ENCODE data around the gene PLPPR3. TPM values are rescaled to one million over a fixed set of nuclear protein-coding genes. Genes with fewer than 3 reads are reported as not detected.

The PLPPR3 gene
- total and polyA plus RNA-seq, 5 donors from 2014 or later = not detected

DNA sequence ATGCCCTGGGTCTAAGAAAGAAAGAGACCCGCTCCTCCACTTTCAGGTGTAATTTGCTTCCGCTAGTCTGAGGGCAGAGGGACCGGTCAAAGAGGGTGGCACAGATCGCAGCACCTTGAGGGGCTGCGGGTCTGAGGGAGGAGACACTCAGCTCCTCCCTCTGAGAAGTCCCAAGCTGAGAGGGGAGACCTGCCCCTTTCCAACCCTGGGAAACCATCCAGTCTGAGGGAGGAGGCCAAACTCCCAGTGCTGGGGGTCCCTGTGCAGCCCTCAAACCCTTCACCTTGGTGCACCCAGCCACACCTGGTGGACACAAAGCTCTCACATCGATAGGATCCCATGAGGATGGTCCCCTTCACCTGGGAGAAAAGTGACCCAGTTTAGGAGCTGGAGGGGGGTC lies 57.9 kb downstream of the PLPPR3 start:
- H3K27me3 Mint-ChIP-seq = peaks cover 4% of the 10 kb centered on the region
- no peak overlapping the region for H3K4me3 Mint-ChIP-seq
- no peaks in the 10 kb centered on the region for H3K4me1 ChIP-seq (ENCODE audit: control insufficient read depth, insufficient read depth, low read length, poor library complexity, severe bottlenecking)
- no peaks in the 10 kb centered on the region for H3K4me1 Mint-ChIP-seq
- ATAC-seq (ENCODE audit: low read depth in 2 of 2) = no peak
- H3K36me3 Mint-ChIP-seq = no peaks in the 10 kb centered on the region
- no peaks in the 10 kb centered on the region for H3K27me3 ChIP-seq (ENCODE audit: control insufficient read depth, insufficient read depth, low read length)
- H3K36me3 ChIP-seq (ENCODE audit: control insufficient read depth, insufficient read depth, low read length) = no peaks in the 10 kb centered on the region
- H3K4me3 ChIP-seq (ENCODE audit: low read depth, low read length) = no peak overlapping the region
- DNase-seq = no peak
- H3K27ac ChIP-seq (ENCODE audit: insufficient read depth, low read length, poor library complexity, severe bottlenecking) = no peak overlapping the region
- H3K9me3 Mint-ChIP-seq = peaks cover 0 to 7% (median 1%) of the 10 kb centered on the region in 7 donors
- peaks cover 0 to 1% of the 10 kb centered on the region in 2 experiments for H3K9me3 ChIP-seq (ENCODE audit: control insufficient read depth in 2 of 2, low read length in 2 of 2)
- H3K27ac Mint-ChIP-seq = no peak overlapping the region

- Mint-ChIP-seq H3K27ac (no peak overlapping the region), H3K36me3 (no peaks in the 10 kb centered on the region), H3K4me3 (no peak overlapping the region), H3K9me3 (peaks cover 0 to 12% (median 3%) of the 10 kb centered on the region in 7 donors), H3K4me1 (no peaks in the 10 kb centered on the region), H3K27me3 (peaks cover 4% of the 10 kb centered on the region)
- DNase-seq (no peak), ATAC-seq (ENCODE audit: low read depth in 2 of 2) (no peak)
- H3K27me3 ChIP-seq (ENCODE audit: control insufficient read depth, insufficient read depth, low read length) = no peaks in the 10 kb centered on the region
- H3K36me3 ChIP-seq (ENCODE audit: control insufficient read depth, insufficient read depth, low read length) = no peaks in the 10 kb centered on the region
- H3K4me1 ChIP-seq (ENCODE audit: control insufficient read depth, insufficient read depth, low read length, poor library complexity, severe bottlenecking) = no peaks in the 10 kb centered on the region
- H3K27ac ChIP-seq (ENCODE audit: insufficient read depth, low read length, poor library complexity, severe bottlenecking) = no peak overlapping the region
- H3K9me3 ChIP-seq (ENCODE audit: control insufficient read depth in 2 of 2, low read length in 2 of 2) = peaks cover 0 to 8% of the 10 kb centered on the region in 2 experiments
- H3K4me3 ChIP-seq (ENCODE audit: low read depth, low read length) = no peak overlapping the region
Measured at GRCh38 chr19:763181-763580, 58.6 kb downstream of the PLPPR3 start.

Other genes with a start within 250 kb of the PLPPR3 start
- gene BSG, start 249.4 kb downstream of the PLPPR3 start, total RNA-seq = 132 TPM
- gene BSG, start 249.4 kb downstream of the PLPPR3 start, polyA plus RNA-seq = 100 to 1,000 TPM; 282 to 338 (median 300) TPM
- 1.2 TPM for gene HCN2, start 232.1 kb downstream of the PLPPR3 start, total RNA-seq
- gene HCN2, start 232.1 kb downstream of the PLPPR3 start, polyA plus RNA-seq = not detected
- gene POLRMT, start 188.4 kb downstream of the PLPPR3 start, total RNA-seq = 62.9 TPM
- 10 to 100 TPM; 25.4 to 38.1 (median 34.1) TPM for gene POLRMT, start 188.4 kb downstream of the PLPPR3 start, polyA plus RNA-seq
- 0.81 TPM for gene FGF22, start 182.1 kb downstream of the PLPPR3 start, total RNA-seq
- gene FGF22, start 182.1 kb downstream of the PLPPR3 start, polyA plus RNA-seq = under 1 TPM in 1 of 4 donors, not detected in 3; 0.17 TPM
- 124 TPM for gene RNF126, start 158.7 kb downstream of the PLPPR3 start, total RNA-seq
- 10 to 100 TPM; 57.2 to 80.8 (median 76.9) TPM for gene RNF126, start 158.7 kb downstream of the PLPPR3 start, polyA plus RNA-seq
- 0.64 TPM for gene FSTL3, start 145.6 kb downstream of the PLPPR3 start, total RNA-seq
- 1 to 10 TPM in 1 of 4 donors, under 1 TPM in 3; 0.55 to 2.1 (median 0.71) TPM for gene FSTL3, start 145.6 kb downstream of the PLPPR3 start, polyA plus RNA-seq
- gene PRSS57, start 126.5 kb downstream of the PLPPR3 start, total RNA-seq = 3.3 TPM
- gene PRSS57, start 126.5 kb downstream of the PLPPR3 start, polyA plus RNA-seq = not detected
- not detected for gene PALM, start 113.0 kb downstream of the PLPPR3 start, total RNA-seq
- gene PALM, start 113.0 kb downstream of the PLPPR3 start, polyA plus RNA-seq = not detected
- gene MISP, start 70.8 kb downstream of the PLPPR3 start, total RNA-seq = not detected
- gene MISP, start 70.8 kb downstream of the PLPPR3 start, polyA plus RNA-seq = not detected
- gene PTBP1, start 24.5 kb downstream of the PLPPR3 start, total RNA-seq = 308 TPM
- 100 to 1,000 TPM; 108 to 132 (median 126) TPM for gene PTBP1, start 24.5 kb downstream of the PLPPR3 start, polyA plus RNA-seq
- 0.59 TPM for gene AZU1, start 5.9 kb upstream of the PLPPR3 start, total RNA-seq
- not detected for gene AZU1, start 5.9 kb upstream of the PLPPR3 start, polyA plus RNA-seq
- not detected for gene PRTN3, start 19.0 kb upstream of the PLPPR3 start, total RNA-seq
- gene PRTN3, start 19.0 kb upstream of the PLPPR3 start, polyA plus RNA-seq = not detected
- not detected for gene ELANE, start 30.3 kb upstream of the PLPPR3 start, total RNA-seq
- not detected for gene ELANE, start 30.3 kb upstream of the PLPPR3 start, polyA plus RNA-seq
- gene CFD, start 37.7 kb upstream of the PLPPR3 start, total RNA-seq = 1.9 TPM
- 1 to 10 TPM; 2.0 to 6.4 (median 2.5) TPM for gene CFD, start 37.7 kb upstream of the PLPPR3 start, polyA plus RNA-seq
- gene MED16, start 71.2 kb upstream of the PLPPR3 start, total RNA-seq = 71.5 TPM
- gene MED16, start 71.2 kb upstream of the PLPPR3 start, polyA plus RNA-seq = 10 to 100 TPM; 61.9 to 91.7 (median 81.4) TPM
- not detected for gene RNU6-9, start 71.5 kb upstream of the PLPPR3 start, total RNA-seq
- gene RNU6-9, start 71.5 kb upstream of the PLPPR3 start, polyA plus RNA-seq = not detected
- gene R3HDM4, start 91.3 kb upstream of the PLPPR3 start, total RNA-seq = 266 TPM
- gene R3HDM4, start 91.3 kb upstream of the PLPPR3 start, polyA plus RNA-seq = 100 to 1,000 TPM; 249 to 283 (median 267) TPM
- 0.86 TPM for gene KISS1R, start 95.4 kb upstream of the PLPPR3 start, total RNA-seq
- gene KISS1R, start 95.4 kb upstream of the PLPPR3 start, polyA plus RNA-seq = 1 to 10 TPM in 1 of 4 donors, under 1 TPM in 2, not detected in 1; 0.21 to 1.2 (median 0.48) TPM
- 14.4 TPM for gene ARID3A, start 104.1 kb upstream of the PLPPR3 start, total RNA-seq
- 1 to 10 TPM in 2 of 4 donors, under 1 TPM in 2; 0.63 to 1.4 (median 0.99) TPM for gene ARID3A, start 104.1 kb upstream of the PLPPR3 start, polyA plus RNA-seq
- gene WDR18, start 162.4 kb upstream of the PLPPR3 start, total RNA-seq = 23.8 TPM
- gene WDR18, start 162.4 kb upstream of the PLPPR3 start, polyA plus RNA-seq = 10 to 100 TPM; 55.4 to 71.1 (median 64.9) TPM
- not detected for gene GRIN3B, start 178.5 kb upstream of the PLPPR3 start, total RNA-seq
- gene GRIN3B, start 178.5 kb upstream of the PLPPR3 start, polyA plus RNA-seq = not detected
- 339 TPM for gene TMEM259, start 199.2 kb upstream of the PLPPR3 start, total RNA-seq
- 10 to 100 TPM; 51.6 to 67.1 (median 54.2) TPM for gene TMEM259, start 199.2 kb upstream of the PLPPR3 start, polyA plus RNA-seq
- not detected for gene RNU6-2, start 199.6 kb upstream of the PLPPR3 start, total RNA-seq
- gene RNU6-2, start 199.6 kb upstream of the PLPPR3 start, polyA plus RNA-seq = not detected
- gene CNN2, start 204.7 kb upstream of the PLPPR3 start, total RNA-seq = 397 TPM
- 100 to 1,000 TPM; 378 to 426 (median 401) TPM for gene CNN2, start 204.7 kb upstream of the PLPPR3 start, polyA plus RNA-seq
- 161 TPM for gene ABCA7, start 218.2 kb upstream of the PLPPR3 start, total RNA-seq
- 10 to 100 TPM in 1 of 4 donors, 1 to 10 TPM in 3; 3.4 to 13.3 (median 6.9) TPM for gene ABCA7, start 218.2 kb upstream of the PLPPR3 start, polyA plus RNA-seq
- 756 TPM for gene ARHGAP45, start 245.2 kb upstream of the PLPPR3 start, total RNA-seq
- gene ARHGAP45, start 245.2 kb upstream of the PLPPR3 start, polyA plus RNA-seq = 100 to 1,000 TPM; 258 to 297 (median 277) TPM

Data from CD4-positive, CD25-positive, alpha-beta regulatory T cell (primary cell).